ENCODE results near the gene TTC16.

GRCh38 chr9:127773272-127773671 is 57.4 kb downstream of the TTC16 start:
- TF ChIP-seq CTCF (IDR thresholded peaks at IDR 0.05; ENCODE audit: low read depth, low read length, missing input control) (no peak), TAF1 (conservative IDR thresholded peaks at IDR 0.05) (no peak)
